HL-60/S4 treated with phorbol 12-myristate 13-acetate at 8.2 ng/mL for 4 days and 3 days (cell line): Measurements from ENCODE around the gene LYL1.
"Not testable (repeated sequence)": the region's sequence is repeated elsewhere in the genome, so short reads cannot be mapped to it uniquely, and the experiment has no call there.

ENCODE experiments used
- in situ Hi-C: fragments of 300-500 bp; cut with MboI; formaldehyde crosslinking; loops from 2 replicates; pipeline ENCODE4 v1.15.0; 2022; ENCODE audit warnings: low sequenced_read_pairs

Gene LYL1

DNA sequence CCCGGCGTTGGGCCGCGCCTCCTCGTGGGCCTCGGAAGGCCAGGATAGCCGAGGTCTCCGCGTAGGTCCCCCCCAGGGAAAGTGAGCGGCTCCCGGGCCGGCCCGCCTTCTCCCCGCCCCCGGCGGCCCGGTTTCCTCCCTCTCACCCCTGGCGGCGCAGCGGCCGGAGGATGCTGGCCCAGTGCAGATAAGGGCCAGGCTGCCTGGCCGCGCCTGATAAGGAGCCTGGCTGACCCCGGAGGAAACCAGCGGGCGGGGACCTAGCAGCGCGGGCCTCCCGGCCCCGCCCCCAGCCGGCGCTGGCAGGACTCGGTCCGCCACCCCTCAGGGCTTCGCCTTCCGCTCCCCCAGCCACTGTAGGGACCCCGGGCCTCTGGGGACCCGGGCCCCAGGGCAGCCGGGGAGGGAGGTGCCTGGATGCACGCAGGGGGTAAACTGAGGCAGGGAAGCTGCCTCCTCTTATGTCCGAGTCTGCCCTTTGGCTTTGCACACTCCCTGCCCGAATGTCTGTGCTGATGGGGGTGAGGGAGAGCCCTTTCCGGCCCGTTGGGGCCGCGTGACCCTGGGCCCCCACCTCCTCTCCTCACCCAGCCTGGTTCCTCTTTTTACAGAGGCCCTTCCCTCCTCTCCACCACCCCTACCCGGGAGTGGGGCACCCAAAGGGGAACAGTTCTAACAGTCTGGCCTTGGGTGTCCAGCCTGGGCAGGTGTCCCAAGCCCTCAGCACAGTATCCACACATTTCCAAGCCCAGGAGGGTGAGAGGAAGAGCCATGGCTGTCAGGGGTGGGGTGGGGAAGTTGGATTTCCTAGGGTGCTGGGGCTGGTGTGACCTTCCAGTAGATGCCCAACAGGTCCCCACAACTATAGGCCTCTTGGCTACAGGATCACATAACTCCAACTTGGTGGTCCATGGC lies at the start of gene LYL1:
LYL1 (minus strand) TSS at position 193 of the 915 bp plus-strand sequence. CDS start 1,687 bp downstream, outside the sequence.
- in situ Hi-C loops: no loop called here

DNA sequence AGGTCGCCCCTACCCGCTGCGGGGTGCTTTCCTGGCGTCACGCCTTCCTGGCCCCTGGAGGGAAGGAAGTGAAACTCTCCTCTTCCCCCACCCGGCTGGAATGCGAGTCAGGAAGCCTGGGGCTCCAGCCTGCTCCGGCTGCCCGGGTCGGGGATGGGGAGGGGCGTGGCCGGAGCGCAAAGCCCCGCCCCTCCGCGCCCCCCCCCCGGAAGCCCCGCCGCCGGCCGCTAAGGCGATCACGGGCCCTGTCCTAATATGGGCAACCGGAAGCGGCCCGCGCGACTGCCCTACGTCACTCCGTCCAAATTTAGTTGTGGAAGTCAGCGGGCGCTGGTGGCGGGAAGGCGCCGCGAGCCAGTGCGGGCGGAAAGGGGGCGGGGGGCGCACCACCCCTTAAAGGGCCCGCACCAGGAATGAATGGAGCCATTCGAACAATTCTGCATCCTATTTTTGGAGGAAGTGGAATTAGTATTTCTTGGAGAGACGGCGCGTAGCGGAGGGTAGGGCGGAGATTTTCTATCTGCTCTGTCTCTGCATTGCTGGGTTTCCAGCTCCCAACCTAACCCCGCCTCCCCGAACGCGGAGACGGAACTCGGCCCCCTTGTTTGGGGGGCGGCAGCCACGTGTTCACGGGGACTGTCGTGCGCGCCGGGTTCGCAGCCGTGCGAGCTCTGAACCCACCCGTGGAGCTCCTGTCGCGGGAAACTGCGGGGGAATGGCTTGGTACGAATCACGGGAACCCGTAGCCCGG lies 49.1 kb upstream of the LYL1 start:
- in situ Hi-C loops: no loop called here

DNA sequence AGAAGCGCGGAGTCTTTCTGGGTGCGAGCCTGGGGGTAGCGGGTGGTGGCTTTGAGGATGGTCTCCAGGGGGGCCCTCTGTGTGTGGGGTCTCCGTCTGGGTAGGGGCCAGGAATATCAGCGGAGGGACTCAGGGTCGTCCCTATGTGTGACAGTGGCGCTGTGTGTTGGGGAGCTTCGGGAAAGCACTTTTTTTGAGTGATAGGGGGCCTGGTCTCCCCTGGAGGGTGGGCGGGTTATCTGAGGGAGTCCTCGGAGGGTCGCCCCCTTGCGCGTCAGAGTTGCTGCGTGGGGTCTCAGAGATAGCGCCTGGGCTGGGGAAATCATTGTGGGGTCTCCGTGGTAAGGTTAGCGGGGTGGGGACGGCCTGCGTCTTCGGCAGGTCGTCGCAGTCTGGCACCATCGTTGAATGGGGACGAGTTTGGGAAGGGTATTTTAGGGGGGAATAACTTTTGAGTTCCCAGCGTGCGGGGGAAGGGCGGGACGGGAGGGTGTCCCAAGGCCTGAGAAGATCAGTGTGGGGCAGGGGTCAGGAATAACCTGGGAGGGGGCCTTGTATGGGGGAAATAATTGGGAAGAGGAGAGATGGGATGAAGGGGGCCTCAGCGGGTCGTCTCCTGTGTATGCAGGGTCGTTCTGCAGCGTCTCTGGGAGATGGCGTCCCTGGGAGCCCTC lies 48.4 kb upstream of the LYL1 start:
- in situ Hi-C loops: no loop called here

DNA sequence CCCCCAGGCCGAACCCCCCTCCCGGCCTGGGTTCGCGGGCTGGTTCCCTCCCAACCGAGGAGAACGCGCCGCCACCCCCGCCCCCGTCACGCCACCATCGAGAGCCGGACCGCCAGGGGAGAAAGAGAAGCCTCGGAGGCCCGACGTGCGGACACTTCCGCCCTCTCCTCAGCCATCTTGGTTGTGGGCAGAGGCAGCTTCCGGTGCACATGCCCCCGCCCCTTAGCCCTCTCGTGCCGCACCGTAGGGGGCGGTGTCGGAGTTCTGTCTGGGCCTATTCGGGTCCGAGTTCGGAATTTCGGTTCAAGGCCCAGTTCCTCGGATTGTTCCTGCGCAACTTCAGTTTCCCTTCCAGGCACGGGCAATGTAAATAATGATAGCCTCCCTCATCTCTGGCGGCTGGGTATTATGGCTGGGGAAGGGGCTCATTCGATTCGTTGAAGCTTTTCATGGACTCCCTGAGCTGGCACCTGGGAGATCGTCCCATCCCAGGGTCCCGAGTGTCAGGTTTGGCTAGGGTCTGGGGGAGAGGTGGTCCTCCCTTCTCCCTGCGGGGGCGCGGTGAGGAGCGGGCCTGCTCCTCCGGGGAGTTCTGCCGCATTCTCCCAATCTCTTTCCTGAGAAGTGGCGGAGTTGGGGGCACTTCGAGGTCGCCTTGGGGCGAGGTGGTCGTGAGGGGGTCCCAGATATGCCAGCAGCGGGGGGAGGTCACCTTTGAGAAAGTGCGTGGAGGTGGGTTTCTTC lies 47.7 kb upstream of the LYL1 start, which contains the start of the genes IER2 and STX10:
IER2 (plus strand) TSS at position 225 of the 744 bp plus-strand sequence. CDS start 2,776 bp downstream, outside the sequence.
STX10 (minus strand) TSS at position 189 of the 744 bp plus-strand sequence. CDS start 202 bp downstream, outside the sequence.
- in situ Hi-C loops: no loop called here

DNA sequence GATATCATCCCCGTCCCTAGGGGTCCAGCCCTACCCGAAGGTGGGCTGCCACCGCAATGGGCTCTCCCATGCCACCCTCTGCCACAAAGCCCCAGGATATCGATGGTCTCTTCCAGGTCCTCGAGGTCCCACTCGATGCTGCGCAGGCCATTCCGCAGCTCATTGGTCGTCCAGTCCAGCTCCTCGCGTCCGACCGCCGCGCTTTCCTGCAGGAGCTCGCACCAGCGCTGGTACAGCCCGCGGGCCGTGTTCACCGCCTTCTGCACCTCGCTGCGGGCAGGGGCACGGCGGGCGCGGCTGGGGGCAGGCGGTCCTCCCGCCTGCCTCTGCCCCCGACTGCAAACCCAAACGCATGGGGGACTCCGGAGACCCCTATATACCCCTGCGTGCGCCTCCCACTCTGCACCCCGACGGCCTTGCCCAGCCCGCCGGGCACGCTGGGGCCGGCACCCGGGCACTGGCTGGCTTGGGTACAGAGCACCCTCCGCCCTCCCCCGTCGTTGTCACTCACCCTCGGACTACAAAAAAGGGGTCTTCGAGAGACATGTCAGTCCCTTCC lies 47.0 kb upstream of the LYL1 start:
- in situ Hi-C loops: no loop called here

DNA sequence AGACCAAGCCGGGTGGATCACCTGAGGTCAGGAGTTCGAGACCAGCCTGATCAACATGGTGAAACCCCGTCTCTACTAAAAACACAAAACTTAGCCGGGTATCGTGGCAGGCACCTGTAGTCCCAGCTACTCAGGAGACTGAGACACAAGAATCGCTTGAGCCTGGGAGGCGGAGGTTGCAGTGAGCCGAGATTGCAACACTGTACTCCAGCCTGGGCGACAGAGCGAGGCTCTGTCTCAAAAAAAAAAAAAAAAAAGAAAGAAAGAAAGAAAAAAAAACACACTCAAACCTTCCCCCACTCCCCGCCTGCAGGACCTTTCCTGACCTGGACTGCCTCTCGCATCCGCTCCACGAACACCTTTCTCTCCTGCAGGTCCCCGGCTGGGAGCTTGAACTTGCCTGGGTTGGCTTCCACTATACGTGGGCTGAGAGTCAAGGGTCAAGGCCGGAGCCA lies 46.5 kb upstream of the LYL1 start:
- in situ Hi-C loops: not testable (repeated sequence)

DNA sequence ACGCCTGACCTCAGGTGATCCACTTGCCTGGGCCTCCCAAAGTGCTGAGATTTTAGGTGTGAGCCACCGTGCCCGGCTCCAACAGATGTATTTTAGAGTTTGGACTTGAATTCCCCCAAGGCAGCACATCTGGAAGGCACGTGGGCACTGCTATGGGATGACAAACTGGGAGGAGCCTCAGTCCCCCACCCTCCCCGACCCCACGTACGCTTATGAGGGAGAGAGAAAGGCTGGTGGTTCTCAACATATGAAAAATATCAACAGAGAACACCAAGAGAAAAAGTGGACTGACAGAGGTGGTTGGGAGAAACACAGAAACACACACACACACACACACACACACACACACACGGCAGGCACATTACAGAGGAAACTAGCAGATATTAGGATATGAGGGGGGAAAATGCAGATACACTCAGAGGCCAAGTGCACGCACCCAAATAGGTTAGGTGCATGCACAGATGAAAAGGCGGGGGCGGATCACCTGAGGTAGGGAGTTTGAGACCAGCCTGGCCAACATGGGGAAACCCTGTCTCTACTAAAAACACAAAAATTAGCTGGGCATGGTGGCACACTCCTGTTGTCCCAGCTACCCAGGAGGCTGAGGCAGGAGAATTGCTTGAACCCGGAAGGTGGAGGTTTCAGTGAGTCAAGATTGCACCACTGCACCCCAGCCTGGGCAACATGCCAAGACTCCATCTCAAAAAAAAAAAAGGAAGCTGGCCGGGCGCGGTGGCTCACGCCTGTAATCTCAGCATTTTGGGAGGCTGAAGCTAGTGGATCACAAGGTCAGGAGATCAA lies 44.3 kb upstream of the LYL1 start:
- in situ Hi-C loops: no loop called here

DNA sequence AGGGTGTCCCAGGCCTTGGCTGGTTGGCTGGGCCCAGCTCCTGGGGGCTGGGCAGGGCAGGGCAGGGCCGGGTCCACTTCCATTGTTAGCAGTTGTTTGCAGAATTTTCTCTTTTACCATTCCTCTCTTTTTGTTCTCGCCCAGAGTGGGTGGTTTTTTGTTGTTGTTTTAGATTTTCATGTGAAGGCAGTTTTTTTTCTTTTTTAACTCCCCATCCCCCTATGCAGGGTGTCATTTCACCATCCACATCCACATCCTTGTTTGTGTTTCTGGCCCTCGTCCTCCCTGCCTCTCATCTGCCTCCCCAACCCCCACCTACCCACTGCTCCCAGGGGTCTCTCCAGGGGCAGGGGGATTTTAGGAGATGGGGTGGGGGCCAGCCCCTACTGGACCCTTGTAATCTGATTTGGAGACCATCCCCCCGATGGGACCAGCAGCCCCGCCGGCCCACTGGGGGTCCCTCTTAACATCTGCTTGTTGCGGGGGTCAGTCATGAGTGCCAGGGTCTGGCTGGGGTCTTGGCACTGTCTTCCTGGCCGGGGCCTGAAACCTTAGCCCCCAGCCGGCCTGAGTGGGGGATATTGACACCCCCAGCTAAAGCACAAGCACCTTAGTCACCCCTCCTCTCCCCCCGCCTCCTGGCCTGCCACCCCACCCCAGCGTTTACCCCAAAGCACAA lies 37.1 kb upstream of the LYL1 start:
- in situ Hi-C loops: no loop called here

DNA sequence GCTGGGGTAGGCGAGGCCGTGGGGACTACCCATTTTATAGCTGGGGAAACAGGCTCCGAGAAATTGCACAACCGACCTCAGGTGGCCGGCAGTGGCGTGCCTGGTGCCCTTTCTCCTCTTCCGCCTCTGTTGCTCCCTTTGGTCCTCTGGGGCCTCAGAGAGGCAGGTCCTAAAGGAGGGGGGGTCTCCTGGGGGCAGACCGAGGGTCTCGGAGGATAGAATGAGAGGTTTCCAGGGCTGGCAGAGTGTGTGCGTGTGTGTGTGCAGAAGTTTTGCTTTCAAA lies 36.2 kb upstream of the LYL1 start:
- in situ Hi-C loops: no loop called here

DNA sequence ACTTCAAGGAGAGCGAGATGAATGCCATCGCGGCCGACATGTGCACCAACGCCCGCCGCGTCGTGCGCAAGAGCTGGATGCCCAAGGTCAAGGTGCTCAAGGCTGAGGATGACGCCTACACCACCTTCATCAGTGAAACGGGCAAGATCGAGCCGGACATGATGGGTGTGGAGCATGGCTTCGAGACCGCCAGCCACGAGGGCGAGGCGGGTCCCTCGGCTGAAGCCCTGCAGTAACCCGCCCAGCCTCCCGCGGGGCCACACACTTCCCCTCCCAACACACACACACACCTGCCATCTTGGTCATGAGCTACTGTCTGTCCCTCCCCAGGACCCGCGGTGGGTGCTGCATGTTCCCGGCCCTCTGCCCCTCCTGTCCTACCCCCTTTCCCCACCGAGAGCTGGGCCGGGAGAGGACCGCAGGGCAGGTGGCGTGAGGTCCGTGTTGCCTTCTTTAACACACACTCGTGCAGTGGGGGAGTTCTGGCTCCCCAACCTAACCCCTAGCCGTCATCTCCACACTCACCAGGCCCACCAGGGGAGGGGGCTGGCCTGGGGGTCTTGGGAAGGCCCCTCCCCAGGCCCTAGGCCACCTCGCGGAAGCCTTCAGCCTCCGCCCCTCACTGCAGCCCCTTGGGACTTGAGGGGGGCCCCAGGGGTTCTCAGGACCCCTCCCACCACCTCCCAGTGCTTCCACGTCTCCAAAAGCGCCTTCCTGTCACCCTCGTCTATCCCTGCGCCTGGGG lies 35.7 kb upstream of the LYL1 start:
- in situ Hi-C loops: no loop called here

DNA sequence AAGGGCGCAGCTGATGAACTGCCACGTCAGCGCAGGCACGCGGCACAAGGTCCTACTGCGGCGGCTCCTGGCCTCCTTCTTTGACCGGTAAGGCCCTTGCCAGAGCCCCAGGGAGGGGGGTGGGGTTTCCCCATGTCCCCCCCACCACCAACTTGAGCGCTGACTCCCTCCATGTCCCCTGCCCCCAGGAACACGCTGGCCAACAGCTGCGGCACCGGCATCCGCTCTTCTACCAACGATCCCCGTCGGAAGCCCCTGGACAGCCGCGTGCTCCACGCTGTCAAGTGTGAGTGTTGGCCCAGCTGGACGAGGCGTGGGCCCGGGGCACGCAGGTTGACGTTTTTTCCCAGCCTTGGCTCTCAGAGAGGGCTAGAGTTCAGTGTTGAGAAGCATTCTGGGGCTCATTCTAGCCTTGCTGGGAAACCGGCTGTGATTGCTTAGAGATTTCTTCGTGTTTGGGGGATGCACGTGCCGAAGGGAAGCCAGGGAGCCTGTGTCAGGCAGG lies 34.7 kb upstream of the LYL1 start:
- in situ Hi-C loops: no loop called here

DNA sequence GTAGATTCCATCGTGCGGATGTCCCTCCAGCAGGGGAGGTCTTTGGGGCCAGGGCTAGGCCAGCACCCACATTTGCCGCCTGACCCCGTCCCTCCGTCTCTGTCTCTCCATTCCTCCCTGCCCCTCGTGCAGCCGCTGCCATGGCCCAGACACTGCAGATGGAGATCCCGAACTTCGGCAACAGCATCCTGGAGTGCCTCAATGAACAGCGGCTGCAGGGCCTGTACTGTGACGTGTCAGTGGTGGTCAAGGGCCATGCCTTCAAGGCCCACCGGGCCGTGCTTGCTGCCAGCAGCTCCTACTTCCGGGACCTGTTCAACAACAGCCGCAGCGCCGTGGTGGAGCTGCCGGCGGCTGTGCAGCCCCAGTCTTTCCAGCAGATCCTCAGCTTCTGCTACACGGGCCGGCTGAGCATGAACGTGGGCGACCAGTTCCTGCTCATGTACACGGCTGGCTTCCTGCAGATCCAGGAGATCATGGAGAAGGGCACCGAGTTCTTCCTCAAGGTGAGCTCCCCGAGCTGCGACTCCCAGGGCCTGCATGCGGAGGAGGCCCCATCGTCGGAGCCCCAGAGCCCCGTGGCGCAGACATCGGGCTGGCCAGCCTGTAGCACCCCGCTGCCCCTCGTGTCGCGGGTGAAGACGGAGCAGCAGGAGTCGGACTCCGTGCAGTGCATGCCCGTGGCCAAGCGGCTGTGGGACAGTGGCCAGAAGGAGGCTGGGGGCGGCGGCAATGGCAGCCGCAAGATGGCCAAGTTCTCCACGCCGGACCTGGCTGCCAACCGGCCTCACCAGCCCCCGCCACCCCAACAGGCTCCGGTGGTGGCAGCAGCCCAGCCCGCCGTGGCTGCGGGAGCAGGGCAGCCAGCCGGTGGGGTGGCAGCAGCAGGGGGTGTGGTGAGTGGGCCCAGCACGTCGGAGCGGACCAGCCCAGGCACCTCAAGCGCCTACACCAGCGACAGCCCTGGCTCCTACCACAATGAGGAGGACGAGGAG lies 32.7 kb upstream of the LYL1 start:
- in situ Hi-C loops: no loop called here

DNA sequence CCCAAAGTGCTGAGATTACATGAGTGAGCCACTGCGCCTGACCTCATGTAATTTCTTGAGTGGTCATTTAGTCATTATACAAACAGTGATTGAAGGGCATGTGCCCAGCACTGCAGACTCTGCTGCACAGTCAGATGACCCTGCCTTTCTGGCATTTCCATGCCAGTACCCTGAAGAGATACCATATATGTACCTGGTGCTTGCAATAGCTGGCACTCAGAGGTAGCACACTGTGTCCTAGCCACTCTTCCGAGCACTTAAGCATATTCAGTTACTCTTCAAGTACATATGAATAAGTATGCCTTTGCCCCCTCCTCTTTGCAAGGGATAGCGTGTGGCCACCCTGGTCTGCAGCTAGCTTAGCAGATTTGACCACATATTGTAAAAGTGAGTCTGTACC lies 32.0 kb upstream of the LYL1 start:
- in situ Hi-C loops: no loop called here

DNA sequence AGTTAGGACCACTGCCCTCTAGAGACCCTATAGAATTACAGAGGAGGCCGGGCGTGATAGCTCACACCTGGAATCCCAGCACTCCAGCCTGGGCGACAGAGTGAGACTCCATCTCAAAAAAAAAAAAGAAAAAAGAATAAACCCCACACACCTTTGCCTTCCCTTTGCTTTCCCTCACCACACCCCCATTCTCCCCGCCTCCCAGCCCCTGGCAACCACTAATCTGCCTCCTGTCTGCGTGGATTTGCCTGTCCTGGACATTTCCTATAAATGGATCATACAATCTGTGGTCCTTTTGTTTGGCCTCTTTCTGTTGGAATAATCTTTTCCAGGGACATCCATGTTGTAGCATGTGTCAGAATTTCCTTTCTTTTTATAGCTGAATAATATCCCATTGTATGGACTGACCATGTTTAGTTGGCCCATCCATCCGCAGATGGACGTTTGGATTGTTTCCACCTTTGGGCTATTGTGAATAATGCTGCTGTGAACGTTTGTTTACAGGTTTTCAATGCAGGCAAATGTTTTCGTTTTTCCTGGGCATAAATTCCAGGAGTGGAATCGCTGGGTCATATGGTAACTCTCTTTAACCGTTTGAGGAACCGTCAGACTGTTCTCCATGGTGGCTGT lies 30.7 kb upstream of the LYL1 start:
- in situ Hi-C loops: no loop called here

DNA sequence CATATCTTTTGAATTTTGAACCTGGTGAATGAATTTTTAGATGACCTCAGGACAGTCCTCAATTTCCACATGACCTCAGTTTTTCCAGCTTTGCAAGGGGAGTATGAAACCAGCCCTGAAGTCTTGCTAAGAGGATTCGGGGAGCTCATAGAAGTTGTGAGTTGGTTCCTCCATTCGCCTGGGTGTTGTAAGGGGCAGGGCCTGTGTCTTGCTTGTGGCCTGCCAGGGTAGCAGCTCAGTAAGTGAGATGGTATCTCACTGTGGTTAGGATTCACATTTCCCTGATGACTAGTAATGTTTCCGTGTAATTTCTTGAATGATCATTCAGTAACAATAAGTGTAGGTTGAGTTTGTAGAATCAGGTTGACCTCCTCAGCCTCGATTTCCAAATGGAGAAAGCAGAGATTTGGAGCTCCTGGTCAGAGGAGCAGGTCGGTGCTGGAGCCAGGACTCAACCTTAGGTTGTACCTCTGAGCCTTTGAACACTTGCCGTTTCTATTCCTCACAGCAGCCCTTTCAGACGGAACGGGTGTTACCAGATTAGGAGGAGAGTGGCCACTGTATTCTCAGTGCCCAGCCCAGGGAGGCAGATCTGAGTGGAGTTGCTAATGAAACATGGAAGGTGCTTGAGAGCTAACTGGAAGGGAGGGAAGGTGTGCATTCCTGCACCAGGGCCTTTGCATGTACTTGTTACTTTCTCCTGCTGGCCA lies 30.0 kb upstream of the LYL1 start:
- in situ Hi-C loops: no loop called here
